ENCODE data around the gene TEAD1. TPM values are rescaled to one million over a fixed set of nuclear protein-coding genes. Genes with fewer than 3 reads are reported as not detected.
A peak's percentile ranks its signal among the peaks of the same experiment; 100 is the strongest.

TEAD1 gene
- total RNA-seq, 6 donors from 2014 or later = 53.5 to 141 (median 80.2) TPM

GRCh38 chr11:12741671-12742216 is 67.5 kb downstream of the TEAD1 start:
- ATAC-seq (ENCODE audit: low FRiP score in 2 of 2) = no peak
- Histone ChIP-seq H3K36me3 (no peaks in the 10 kb centered on the region), H3K9me3 (no peaks in the 10 kb centered on the region), H3K27me3 (no peaks in the 10 kb centered on the region), H3K4me3 (no peak overlapping the region), H3K4me1 (peaks cover 0 to 7% (median 1%) of the 10 kb centered on the region in 4 donors), H3K27ac (no peak overlapping the region)
- 62 to 71% methylated on average over 1 of the region's 1 CpG for WGBS, 2 donors
- no peak for TF ChIP-seq CTCF (IDR thresholded peaks at IDR 0.05)
- TF ChIP-seq EP300 (IDR thresholded peaks at IDR 0.05) = no peak
- DNase-seq = no peak

GRCh38 chr11:12743834-12744449 is 69.7 kb downstream of the TEAD1 start:
- 87 to 90% methylated on average over 8 of the region's 8 CpGs for WGBS, 2 donors
- TF ChIP-seq CTCF (IDR thresholded peaks at IDR 0.05) (no peak), POLR2AphosphoS5 (IDR thresholded peaks at IDR 0.05) (no peak), POLR2A (IDR thresholded peaks at IDR 0.05) (no peak), EP300 (IDR thresholded peaks at IDR 0.05) (no peak)
- no peak for DNase-seq
- Histone ChIP-seq H3K27me3 (no peaks in the 10 kb centered on the region), H3K9me3 (no peaks in the 10 kb centered on the region), H3K4me1 (peaks cover 0 to 7% (median 1%) of the 10 kb centered on the region in 4 donors), H3K27ac (no peak overlapping the region), H3K36me3 (no peaks in the 10 kb centered on the region), H3K4me3 (no peak overlapping the region)
- no peak for ATAC-seq (ENCODE audit: low FRiP score in 2 of 2)

- Histone ChIP-seq H3K4me3 (no peak overlapping the region), H3K27ac (no peak overlapping the region), H3K9me3 (no peaks in the 10 kb centered on the region), H3K36me3 (no peaks in the 10 kb centered on the region), H3K4me1 (peaks cover 0 to 7% (median 1%) of the 10 kb centered on the region in 4 donors), H3K27me3 (no peaks in the 10 kb centered on the region)
- DNase-seq (no peak), ATAC-seq (ENCODE audit: low FRiP score in 2 of 2) (no peak)
- TF ChIP-seq CTCF (IDR thresholded peaks at IDR 0.05) = no peak
- no peak for TF ChIP-seq POLR2AphosphoS5 (IDR thresholded peaks at IDR 0.05)
- no peak for TF ChIP-seq POLR2A (IDR thresholded peaks at IDR 0.05)
- TF ChIP-seq EP300 (IDR thresholded peaks at IDR 0.05) = no peak
- WGBS, 2 donors = 76 to 84% methylated on average over 10 of the region's 10 CpGs
Measured at GRCh38 chr11:12744826-12745502, 70.7 kb downstream of the TEAD1 start.

- 83 to 95% methylated on average over 3 of the region's 3 CpGs for WGBS, 2 donors
- DNase-seq = no peak
- no peak overlapping the region for H3K4me3 ChIP-seq
- H3K27ac ChIP-seq = no peak overlapping the region
- no peak for ATAC-seq (ENCODE audit: low FRiP score in 2 of 2)
- TF ChIP-seq EP300 (IDR thresholded peaks at IDR 0.05) (no peak), POLR2A (IDR thresholded peaks at IDR 0.05) (no peak), POLR2AphosphoS5 (IDR thresholded peaks at IDR 0.05) (no peak)
- no peaks in the 10 kb centered on the region for H3K27me3 ChIP-seq
- H3K36me3 ChIP-seq = no peaks in the 10 kb centered on the region
- H3K4me1 ChIP-seq = peaks cover 0 to 7% (median 1%) of the 10 kb centered on the region in 4 donors
- no peaks in the 10 kb centered on the region for H3K9me3 ChIP-seq
Measured at GRCh38 chr11:12745787-12746186, 71.6 kb downstream of the TEAD1 start.

GRCh38 chr11:12746593-12747097 is 72.4 kb downstream of the TEAD1 start:
- Histone ChIP-seq H3K4me1 (peaks cover 0 to 7% (median 1%) of the 10 kb centered on the region in 4 donors), H3K4me3 (no peak overlapping the region), H3K27ac (no peak overlapping the region), H3K27me3 (no peaks in the 10 kb centered on the region), H3K9me3 (no peaks in the 10 kb centered on the region), H3K36me3 (no peaks in the 10 kb centered on the region)
- ATAC-seq (ENCODE audit: low FRiP score in 2 of 2) (peak in 1 of 2 donors; percentile 50), DNase-seq (peak in 1 of 2 donors; percentile 46)
- TF ChIP-seq EP300 (IDR thresholded peaks at IDR 0.05) (no peak), CTCF (IDR thresholded peaks at IDR 0.05) (peak in 1 of 6 experiments; percentile 5)
- 52 to 65% methylated on average over 3 to 5 of the region's 6 CpGs for WGBS, 2 donors
